ENCODE data around the gene ENSA.
"Not testable (repeated sequence)": the region's sequence is repeated elsewhere in the genome, so short reads cannot be mapped to it uniquely, and the experiment has no call there.

ENSA gene

DNA sequence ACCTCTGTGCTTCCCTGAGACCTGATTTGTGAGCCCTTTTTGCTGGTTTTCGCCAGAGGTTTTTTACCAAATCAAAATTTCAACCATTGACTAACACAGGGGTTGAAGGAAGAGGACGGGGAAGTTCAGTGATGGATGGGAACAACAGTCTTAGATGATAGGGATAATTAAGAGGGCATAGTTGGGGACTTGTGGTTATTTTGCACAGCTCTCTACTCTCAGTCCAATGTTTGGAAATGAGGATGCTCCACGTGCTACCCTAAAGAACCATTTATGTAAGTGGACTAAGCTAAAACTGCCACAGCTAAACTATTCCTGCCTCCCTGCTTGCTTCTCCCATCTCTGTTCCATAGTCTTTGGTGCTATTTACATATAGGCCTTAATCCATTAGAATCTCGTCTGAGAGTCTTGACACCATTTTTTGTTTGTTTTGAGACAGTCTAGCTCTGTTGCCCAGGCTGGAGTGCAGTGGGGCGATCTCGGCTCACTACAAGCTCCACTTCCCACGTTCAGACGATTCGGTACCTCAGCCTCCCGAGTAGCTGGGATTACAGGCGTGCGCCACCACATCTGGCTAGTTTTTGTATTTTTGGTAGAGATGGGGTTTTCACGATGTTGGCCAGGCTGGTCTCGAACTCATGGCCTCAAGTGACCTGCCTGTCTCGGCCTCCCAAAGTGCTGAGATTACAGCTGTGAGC is 49.3 kb downstream of the ENSA start:
- DNase-seq: no peak

DNA sequence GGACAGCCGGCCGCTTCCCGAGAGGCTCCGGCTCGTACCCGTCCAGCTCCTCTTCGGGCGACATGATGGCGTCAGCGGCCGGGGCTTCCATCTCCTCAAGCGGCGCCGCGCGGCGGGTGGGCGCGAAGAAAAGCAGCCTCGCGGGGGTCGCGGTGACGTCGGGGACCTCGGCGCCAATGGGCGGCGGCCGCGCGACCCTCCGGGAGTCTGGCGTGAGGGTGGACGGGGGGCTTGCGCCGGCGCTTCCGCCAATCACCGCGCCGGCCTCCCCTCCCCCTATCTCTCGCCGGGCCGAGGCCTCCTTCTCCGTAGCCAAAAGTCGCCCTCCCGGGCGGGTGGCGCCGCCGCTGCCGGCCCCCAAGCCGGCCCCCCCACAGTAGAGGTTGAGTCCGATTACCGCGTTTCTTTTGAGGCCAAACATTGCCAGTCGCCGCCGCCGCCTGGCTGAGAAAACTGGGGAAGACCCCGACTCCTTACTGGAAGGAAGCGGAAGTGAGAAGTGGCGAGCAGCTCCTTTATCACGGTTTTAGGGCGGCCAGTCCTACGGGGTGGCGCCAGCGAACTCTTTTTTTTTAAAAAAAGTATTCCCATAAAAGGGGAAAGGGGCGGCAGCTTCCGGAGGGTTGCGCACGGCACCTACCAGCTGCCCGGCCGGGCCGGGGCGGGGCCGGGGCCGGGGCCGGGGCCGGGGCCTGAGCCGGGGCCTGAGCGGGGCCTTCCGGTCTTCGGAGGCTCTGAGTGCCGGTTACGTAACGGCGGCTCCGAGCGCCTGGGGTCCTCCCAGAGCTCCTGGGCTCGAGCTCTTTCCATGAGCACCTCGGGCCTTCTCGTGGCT is 50.1 kb downstream of the ENSA start, which contains the start of gene MCL1:
Gene MCL1 (minus strand): TSS at position 501 of the 835 bp plus-strand sequence. CDS start 80 bp downstream, at position 421.
- DNase-seq: peak; percentile 82

DNA sequence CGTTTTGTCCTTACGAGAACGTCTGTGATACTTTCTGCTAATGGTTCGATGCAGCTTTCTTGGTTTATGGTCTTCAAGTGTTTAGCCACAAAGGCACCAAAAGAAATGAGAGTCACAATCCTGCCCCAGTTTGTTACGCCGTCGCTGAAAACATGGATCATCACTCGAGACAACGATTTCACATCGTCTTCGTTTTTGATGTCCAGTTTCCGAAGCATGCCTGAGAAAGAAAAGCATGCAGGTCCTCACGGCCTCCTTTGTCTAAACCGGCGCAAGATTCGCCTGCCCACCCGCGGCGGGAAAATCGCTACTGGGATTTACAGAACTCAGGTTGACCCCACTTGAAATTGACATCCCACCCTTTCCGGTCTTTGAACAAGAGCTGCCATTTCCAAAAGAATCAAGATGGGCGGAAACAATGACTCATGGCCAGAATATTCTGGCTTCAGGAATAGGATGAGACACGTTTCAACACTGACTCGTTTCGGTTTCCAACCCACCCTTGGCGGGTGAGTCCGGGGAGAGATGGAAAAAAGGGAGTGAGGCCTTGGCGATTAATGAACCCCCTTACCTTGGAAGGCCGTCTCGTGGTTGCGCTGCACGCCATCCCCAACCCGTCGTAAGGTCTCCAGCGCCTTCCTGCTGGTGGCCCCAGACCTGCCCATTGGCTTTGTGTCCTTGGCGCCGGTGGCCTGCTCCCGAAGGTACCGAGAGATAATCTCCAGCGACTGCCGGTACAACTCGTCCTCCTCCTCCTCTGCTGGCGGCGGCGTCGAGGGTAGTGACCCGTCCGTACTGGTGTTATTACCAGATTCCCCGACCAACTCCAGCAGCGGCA is 50.9 kb downstream of the ENSA start:
- peak; percentile 48 for DNase-seq

DNA sequence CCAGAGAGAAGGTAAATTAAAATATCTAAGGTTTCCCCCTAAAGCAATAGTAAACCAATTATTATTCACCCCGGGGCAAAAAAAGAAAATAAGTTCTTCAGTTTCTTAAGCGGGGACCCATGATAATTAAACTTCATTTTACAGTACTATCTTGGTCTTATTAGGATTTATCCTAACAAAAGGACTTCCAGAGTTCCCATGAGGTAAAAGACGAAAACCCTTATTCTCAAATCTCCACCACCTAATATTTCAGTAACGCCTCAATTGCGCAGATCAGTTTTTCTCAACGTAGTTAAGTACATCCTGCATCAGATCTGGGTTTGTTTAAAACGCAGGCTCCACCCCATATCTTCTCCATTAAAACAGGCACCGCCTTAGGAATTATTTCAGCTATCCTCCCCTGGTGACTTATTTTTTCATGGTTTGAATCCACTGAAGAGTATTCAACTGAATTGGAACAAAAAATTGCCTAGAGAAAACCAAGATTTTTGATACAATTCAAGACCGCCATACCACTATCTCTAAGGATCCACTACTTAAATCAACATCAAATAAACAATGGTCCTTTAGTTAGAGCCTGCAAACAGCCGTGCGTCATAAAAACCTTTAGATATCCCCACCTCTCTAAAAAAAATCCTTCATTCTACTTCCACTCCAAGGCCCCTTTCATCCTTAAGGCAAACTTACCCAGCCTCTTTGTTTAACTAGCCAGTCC is 51.7 kb downstream of the ENSA start:
- no peak for DNase-seq

DNA sequence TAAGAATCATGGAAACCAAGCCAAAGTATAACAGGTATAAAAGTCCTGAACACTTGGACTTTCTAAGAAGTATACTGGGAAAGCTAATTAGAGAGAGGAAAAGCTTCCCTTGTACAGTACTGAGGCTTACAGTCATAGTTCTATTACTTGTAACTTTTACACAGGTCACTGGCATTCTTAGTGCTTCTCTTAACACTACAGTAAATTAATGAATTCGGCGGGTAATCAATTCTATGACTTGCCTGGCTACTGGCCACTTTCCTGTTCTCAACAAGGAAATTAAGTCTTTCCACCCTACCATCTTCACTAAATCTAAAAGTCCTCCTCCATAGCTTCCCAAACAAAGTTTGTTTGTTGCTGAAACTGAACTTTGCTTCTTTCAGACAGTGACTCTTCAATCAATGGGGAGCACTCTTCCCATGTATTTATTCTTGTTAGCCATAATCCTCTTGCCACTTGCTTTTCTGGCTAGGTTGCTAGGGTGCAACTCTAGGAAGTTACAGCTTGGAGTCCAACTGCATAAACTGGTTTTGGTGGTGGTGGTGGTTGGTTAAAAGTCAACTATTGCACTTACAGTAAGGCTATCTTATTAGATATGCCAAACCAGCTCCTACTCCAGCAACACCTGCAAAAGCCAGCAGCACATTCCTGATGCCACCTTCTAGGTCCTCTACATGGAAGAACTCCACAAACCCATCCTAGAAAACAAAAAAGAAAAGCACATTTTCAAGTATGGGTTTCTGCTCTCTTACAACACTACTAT is 52.4 kb downstream of the ENSA start:
- no peak for DNase-seq

DNA sequence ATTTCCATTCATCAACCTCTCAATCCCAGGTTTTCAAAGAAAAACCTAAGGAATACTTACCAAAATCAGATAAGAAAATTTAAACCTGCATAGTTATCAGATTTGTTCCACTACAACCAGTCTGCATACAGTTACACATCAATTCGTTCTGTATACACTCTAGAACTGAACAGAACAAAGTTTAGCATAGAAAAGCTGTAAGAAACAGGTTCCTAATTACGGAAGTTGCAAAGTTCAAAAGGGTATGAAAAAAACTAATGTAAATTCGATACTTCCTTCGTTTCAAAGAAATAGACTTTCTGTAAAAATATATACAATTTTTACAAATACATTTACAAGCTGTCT is 53.1 kb downstream of the ENSA start:
- DNase-seq: no peak

DNA sequence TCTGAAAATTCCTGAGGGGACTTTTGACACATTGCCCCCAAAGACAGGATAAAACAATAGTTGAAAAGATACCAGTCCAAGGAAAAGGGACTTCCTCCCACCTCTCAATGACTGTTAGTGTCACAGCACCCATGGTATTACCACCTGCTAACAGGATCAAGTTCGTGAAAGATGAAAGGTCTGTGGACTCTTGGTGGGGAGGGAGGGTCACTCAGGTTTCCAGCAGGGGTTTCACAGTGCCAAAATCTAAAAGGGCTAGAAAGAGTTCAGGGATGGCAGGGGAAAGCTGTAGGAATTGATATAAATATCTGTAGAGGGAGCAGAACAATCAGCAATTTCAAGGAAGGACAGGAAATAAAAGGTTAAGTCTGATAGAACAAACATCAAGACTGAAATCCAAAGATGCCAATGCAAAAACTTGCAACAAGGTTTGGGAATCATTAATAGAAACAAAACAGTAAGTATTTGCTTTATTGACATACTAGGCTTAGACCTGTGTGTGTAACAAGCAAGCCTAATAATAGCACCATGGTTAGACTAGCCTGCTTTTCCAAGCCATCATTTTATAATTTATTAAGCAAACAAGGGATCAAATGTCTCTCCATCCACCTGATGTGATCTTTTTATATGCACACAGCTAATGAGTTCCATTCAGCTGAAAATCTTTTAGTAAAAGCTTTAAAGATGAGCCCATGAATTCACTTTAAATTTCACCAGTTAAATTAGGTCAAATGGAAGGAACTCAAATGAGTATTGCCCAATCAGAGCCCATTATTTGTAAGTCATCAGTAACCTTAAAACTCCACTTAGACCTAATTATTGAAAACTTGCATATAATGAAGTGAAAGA is 53.7 kb downstream of the ENSA start:
- no peak for DNase-seq

DNA sequence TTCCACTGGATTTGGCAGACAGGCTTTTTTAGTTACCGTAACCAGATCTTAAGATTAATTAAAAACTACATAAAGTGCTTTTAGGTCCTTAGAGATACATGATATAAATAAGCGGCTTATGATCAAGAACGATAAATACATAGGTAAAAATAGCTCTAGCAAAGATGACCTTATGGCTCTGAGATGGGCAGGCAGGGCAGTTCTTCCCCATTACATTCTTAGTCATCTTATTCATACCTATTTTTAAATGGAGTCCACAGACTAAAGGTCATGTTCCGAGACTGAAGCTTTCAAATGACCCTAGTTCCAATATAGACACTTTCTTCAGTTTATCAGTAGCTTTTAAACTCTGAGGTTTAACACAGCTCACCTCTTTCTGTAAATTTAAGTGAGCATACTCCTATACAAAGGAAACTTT is 54.3 kb downstream of the ENSA start:
- DNase-seq: no peak

DNA sequence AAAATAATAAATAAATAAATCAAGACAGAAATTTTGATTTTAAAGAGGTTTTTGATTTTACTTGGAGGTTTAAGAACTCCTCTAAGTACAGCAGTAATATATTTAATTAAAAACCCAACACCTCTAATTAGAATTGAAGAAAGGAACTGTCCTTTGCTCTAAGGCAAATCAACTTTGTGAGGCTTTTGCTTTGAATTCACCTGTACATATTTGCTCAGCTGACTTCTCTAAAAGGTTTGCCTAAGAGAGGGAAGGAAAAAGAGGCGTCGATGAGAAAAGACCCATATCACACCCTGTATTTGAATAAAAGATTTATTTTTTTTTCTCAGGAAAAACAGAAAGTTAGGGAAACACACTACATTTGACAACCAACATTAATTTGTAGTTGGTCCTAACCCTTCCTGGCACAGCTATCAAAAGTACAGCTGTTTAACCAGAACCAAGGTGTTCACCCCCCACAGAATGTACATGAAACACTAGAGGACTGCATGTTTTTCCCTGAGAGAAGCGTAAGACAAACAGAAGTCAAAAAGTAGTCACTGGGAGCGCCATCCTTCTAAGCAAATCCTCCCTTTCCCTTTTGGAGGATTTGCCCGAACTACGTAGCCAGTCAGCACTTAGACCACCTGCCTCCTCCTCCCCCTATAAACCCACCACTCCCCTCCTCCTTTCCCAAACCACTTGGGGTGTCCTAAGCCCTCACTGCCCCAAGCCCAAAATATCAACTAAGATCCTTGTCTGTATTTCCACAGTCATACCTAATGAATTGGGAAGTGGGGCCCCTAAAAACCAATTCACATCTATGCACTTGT is 54.9 kb downstream of the ENSA start:
- no peak for DNase-seq

DNA sequence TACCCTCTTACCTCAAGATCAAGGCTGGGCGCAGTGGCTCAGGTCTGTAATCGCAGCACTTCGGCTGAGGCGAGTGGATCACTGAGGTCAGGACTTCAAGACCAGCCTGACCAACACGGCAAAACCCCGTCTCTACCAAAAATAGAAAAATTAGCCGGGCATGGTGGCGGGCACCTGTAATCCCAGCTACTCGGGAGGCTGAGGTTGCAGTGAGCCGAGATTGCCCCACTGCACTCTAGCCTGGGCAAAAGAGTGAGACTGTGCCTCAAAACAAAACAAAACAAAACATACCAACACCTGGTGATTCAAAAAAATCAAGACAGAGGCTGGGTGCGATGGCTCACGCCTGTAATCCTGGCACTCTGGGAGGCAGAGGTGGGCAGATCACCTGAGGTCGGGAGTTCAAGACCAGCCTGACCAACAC is 55.8 kb downstream of the ENSA start:
- not testable (repeated sequence) for DNase-seq

DNA sequence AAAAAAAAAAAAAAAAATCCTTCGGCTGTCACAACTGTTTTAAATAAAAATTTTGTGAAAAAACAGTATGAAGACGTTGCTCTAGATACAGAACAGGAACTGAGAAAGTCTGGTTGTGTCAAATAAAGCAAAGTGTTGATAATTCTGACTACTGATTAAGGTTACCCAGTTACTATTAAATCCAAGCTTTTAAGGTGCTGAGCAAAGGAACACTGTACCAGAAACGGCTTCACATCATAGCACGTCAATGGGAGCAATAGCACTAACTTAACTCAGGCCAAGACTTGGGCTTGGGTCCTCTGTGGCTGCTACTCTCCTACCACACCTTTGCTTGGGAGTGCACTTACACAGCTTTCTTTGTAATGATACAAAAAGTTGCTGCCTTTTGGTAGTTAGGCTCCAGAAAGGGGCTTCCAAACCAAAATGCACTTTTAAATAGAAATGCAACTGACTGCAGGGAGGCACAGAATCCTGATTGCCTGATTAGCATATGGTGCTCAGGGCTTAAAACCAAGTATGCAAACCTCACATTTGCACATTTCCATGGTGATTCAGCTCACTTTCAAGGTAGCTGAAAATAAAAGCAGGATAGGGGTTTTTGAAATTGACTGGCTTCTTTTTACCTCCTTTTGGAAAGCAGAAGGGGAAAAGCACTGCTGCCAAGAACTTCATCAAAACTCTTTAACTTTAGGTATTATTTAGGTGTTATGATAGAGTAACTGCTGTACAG is 56.3 kb downstream of the ENSA start:
- no peak for DNase-seq

All from activated naive CD4-positive, alpha-beta T cell treated with anti-CD3 and anti-CD28 coated beads, Interleukin-2, amount 50 U/mL, for 16 hours (primary cell).